Adrenal gland (tissue), 5 donors: ENCODE data around the gene PRELID2.

ENCODE experiments used
- CTCF ChIP-seq, 6 experiments: fragments of 450-650 bp in 4 of 6; fragments of 200-600 bp in 2 of 6; sonication (generic) in 1 of 6; IDR thresholded peaks; 1 replicate in 5 of 6; 2 replicates in 1 of 6; pipeline versions ENCODE4 v1.5.1 to v1.8.0; 2016 to 2021; ENCODE audit warnings: antibody characterized with exemption in 6 of 6, mild to moderate bottlenecking in 2 of 6, moderate library complexity in 1 of 6
- POLR2A ChIP-seq, 2 donors: fragments of 450-650 bp; IDR thresholded peaks; one replicate each; pipeline ENCODE4 v1.6.1; 2017; ENCODE audit warnings: antibody characterized with exemption in 2 of 2, mild to moderate bottlenecking in 2 of 2, moderate library complexity in 1 of 2
- donor health status: DM: no; HTN: no; CAD: no.

- TF ChIP-seq CTCF (IDR thresholded peaks at IDR 0.05) (no peak), POLR2A (IDR thresholded peaks at IDR 0.05) (no peak)
Measured at GRCh38 chr5:145796318-145796717, 38.8 kb downstream of the PRELID2 start.
